Retina (tissue), 1 donor: Measurements from ENCODE around the gene MAD1L1.
"Not testable (repeated sequence)": the region's sequence is repeated elsewhere in the genome, so short reads cannot be mapped to it uniquely, and the experiment has no call there.

Source experiments
- DNase-seq: peaks from one replicate; pipeline ENCODE4 v3.0.0-alpha.2; 2016

The MAD1L1 gene

DNA sequence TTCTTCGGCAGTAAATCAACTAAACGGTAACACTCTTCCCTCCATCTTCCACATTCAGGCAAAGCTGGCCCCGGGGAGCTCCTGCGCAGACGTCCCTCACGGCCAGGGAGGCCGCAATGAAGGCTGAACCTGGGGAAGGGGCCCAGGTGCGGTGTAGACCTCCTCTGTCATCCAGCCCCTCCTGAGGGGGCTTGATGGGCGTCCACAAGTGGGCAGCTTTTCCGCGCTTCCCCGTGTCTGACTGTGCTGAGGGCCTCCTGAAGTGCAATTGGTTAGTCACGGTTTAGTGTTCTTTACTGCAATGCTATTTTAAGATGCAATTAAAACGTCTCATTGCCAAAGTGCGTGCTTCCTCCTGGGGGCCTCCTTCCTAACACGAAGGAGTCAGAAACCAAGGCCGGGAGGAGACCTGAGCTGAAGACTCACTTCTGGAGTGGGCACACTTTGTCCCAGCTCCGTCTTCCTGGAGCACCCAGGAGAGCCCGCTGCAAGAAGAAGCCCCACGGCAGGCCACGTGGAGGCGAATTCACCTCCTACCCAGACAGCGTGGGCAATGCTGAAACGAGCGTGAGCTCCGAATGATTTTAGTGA is 389.4 kb downstream of the MAD1L1 start:
- DNase-seq, result peak; percentile 23

DNA sequence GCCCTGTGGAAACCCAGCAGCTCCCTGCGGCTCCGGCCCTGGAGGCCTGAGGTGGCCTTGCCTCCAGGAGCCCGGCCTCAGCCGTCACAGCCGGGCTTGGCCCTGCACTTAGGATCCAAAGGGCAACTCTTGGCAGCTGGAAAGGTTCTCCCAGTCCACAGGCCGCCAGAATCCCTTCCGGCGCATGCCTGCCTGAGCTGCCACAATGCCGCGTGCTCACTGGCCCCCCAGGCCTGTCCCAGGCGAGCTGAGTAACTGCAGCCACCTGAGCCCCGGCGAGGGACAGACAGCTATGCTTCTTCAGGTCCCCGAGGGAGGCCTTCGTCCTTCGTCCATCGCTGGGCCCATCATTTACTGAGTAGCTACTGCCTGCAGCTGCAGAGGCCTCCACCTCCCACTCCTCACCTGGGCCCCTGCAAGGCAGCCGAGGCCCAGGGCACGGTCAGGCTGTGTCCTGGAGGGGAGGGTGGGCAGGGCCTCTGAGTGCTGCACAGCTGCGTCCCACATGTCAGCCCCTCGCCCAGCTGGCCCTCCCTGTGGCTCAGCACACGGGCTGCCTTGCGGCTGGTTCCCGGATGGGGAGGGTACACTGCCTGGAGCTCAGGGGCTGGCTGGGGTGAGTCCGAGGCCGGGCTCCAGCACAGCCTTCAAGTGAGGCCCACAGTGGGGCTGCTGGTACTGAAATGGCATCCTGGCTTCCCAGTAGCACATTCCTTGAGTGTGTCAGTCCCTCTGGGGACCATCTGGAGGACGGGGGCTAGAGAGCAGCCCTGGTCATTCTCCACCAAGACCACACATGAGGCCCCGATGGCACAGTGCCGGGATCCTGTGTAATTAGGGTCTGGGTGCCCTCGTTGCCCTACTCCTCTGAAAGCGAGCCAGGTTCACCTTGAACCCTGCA is 390.2 kb downstream of the MAD1L1 start:
- DNase-seq, result peak; percentile 80

DNA sequence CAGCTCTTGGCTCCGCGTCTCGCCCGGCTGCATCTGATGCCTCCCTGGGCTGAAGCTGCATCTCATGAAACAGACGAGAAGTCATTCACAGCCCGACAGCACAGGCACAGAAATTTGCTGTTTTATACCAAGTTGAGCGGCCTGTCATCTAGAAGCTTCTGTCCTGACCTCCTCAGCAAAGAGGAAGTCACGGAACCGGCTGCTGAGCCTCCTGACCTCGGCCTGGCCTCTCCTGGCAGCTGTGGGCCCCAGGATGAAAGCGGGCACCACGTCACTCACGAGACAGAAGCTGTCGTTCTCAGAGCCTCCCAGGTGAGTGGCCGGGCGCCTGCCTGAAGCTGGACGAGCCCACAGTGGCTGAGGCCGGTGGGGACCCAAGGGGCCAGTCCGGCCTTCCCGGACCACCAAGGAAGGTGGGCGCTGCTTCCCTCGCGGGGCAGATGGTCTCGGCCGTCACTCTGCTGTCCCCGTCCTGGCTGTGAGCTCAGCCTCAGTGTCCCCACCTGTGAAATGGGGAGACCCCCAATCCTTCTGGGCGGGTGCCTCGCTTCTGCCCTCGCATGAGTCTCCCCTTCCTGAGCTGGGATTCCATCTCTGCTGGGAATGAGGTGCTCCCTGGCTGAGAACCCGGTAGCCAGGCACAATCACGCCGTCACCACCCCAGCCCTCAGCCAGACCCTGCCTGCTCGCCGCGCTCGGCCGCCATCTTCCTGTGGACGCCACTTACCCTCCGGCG is 391.3 kb downstream of the MAD1L1 start:
- peak; percentile 5 for DNase-seq

DNA sequence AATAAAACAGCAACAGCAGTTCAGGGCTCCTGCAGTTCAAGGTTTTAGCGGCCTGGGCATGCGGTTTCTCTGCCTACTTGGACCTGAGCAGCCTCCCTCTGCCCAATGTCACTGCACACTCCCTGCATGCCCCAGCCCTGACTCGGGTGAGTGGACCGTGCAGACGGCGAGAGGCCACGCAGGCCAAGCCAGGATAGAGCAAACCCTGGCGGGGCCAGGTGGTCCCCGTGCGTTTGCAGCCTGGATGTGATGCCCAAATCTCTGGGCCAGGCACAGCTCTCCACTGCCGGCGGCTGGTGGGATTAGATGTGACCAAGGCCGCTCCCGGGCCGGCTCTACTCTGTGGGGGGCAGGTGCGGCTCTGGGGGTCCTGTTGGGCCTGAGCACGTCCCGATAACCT is 392.0 kb downstream of the MAD1L1 start:
- DNase-seq, result not testable (repeated sequence)

DNA sequence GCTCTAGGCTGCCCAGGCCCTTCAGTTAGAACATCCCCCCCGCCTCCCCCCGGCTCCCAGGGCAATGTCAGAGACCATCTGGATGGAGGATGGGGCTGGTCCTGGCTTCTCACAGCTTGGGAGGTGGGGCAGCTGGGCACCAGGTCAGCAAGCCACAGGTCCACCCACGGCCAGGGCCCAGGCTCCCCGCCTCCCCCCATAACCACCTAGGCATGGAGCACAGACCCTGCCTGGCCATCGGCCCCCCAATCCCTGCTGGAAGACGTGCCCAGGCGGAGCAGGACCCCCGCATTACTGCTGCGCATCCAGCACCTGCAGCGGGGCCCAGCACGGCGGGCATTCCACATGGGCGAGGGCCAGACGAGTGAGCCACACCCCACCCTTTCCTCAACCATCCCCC is 393.0 kb downstream of the MAD1L1 start:
- no peak for DNase-seq

- peak; percentile 8 for DNase-seq
Observed at GRCh38 chr7:1838911-1839531, 393.7 kb downstream of the MAD1L1 start.

GRCh38 chr7:1838544-1838872 is 394.2 kb downstream of the MAD1L1 start:
- DNase-seq, result not testable (repeated sequence)

GRCh38 chr7:1837696-1838543 is 394.8 kb downstream of the MAD1L1 start:
- peak; percentile 54 for DNase-seq

GRCh38 chr7:1831933-1832535 is 400.7 kb downstream of the MAD1L1 start:
- DNase-seq, result not testable (repeated sequence)

- not testable (repeated sequence) for DNase-seq
Observed at GRCh38 chr7:1831471-1831870, 401.3 kb downstream of the MAD1L1 start.

DNA sequence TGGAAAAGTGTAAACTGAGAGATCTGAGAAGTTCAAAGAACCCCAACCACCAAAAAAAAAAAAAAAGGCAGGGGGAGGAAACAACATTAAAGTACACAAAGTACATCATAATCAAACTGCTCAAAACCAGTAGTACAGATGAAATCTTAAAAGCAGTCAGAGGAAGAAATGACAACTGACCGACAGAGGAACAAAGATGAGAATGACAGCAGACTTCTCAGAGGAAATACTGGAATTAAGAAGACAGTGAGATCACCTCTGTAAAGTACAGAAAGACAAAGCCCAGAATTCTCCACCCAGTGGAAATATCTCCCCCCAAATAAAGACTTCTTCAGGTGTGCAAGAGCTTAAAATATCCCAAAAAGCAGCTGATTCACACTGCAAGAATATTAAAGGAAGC is 403.1 kb downstream of the MAD1L1 start:
- DNase-seq, result not testable (repeated sequence)

GRCh38 chr7:1829111-1829510 is 403.6 kb downstream of the MAD1L1 start:
- DNase-seq, result no peak

DNA sequence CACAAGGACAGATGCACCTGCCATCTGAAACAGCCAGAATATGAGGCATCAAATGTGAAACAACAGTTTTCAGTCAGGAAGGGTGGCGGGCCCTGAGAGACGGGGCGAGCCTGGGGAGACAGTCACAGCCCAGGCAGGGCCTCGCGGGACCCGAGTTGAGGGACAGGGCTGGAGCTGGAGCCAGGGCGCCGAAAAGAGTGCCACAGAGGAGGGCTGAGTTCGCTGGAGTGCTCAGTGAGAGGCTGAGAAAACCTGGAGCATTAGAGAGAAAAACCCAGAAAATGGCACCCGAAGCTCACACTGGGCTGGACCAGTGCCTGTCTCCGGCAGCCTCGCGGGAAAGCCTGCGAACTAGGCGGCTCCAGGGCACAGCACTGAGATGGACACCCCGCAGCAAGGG is 404.6 kb downstream of the MAD1L1 start:
- peak; percentile 4 for DNase-seq

DNA sequence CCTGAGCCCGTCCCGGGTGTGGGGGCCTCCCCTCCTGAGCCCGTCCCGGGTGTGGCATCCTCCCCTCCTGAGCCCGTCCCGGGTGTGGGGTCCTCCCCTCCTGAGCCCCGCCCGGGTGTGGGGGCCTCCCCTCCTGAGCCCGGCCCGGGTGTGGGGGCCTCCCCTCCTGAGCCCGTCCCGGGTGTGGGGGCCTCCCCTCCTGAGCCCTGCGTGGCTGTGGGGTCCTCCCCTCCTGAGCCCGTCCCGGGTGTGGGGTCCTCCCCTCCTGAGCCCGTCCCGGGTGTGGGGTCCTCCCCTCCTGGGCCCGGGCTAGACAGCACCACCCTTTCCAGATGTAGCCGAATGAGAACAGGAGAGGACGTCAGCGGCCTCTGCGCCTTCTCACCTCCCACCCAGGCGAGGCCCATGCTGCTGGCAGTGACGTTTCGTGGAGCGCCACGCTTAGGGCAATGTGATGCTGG is 405.2 kb downstream of the MAD1L1 start:
- DNase-seq, result not testable (repeated sequence)

DNA sequence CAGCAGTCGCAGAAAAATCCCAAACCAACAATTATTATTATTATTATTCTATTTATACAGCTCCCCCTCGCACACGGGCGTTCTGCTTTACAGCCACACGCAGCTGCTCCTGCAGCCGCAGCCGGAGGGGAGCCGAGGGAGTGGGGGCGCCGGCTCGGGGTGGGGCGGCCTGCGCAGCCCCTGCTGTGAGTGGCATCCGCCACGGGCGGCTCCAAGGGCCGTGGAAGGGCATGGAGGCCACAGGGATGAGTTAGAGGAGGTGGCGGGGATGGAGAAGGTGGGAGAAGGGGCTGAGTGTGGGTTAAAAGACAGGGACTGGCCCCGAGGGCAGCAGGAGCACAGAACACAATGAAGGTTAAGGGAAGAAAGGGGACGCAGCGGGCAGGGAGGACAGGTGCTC is 405.8 kb downstream of the MAD1L1 start:
- not testable (repeated sequence) for DNase-seq

- peak; percentile 50 for DNase-seq
Observed at GRCh38 chr7:1825897-1826741, 406.6 kb downstream of the MAD1L1 start.

GRCh38 chr7:1825647-1825896 is 407.2 kb downstream of the MAD1L1 start:
- not testable (repeated sequence) for DNase-seq

GRCh38 chr7:1824882-1825646 is 407.7 kb downstream of the MAD1L1 start:
- not testable (repeated sequence) for DNase-seq

- peak; percentile 19 for DNase-seq
Observed at GRCh38 chr7:1824151-1824881, 408.4 kb downstream of the MAD1L1 start.
